ENCODE data around the gene TEX19. TPM values are rescaled to one million over a fixed set of nuclear protein-coding genes. Genes with fewer than 3 reads are reported as not detected.

Gene TEX19, protein sequence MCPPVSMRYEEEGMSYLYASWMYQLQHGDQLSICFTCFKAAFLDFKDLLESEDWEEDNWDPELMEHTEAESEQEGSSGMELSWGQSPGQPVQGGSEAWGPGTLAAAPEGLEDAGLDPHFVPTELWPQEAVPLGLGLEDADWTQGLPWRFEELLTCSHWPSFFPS
- polyA plus RNA-seq (2013, experiment 1 of 2), result 0.51 TPM
- 0.32 TPM for polyA plus RNA-seq (2013, experiment 2 of 2)

- no CpG with 5 or more reads among the region's 21 CpGs for WGBS (ENCODE audit: extremely low coverage, insufficient coverage, low lambda C conversion rate)
- Histone ChIP-seq H4K8ac (ENCODE audit: low read depth, low read length) (no peak within 1 kb of the TSS), H3K4ac (ENCODE audit: low read depth, low read length) (no peak within 1 kb of the TSS), H3K56ac (ENCODE audit: low read length) (peak within 1 kb of the TSS; percentile 46), H3K79me2 (ENCODE audit: control insufficient read depth, insufficient read depth, low read length) (no peaks in the 10 kb centered on the region), H3K4me3 (ENCODE audit: low read length) (no peak within 1 kb of the TSS), H2BK15ac (replicated peaks; ENCODE audit: low read depth) (no peak within 1 kb of the TSS), H2BK5ac (ENCODE audit: low read length) (no peak within 1 kb of the TSS), H3K9ac (ENCODE audit: low read length) (no peak within 1 kb of the TSS), H3K4me2 (ENCODE audit: low read length) (no peak within 1 kb of the TSS), H3K27me3 (ENCODE audit: insufficient read depth, low read length, poor library complexity) (no peaks in the 10 kb centered on the region), H3K4me1 (ENCODE audit: control insufficient read depth, low read depth, low read length) (no peaks in the 10 kb centered on the region), H3K36me3 (ENCODE audit: control insufficient read depth, insufficient read depth, low read length) (no peaks in the 10 kb centered on the region), H3K27ac (ENCODE audit: low read depth, low read length) (peak within 1 kb of the TSS; percentile 55), H2BK120ac (ENCODE audit: low read depth, low read length) (no peak within 1 kb of the TSS), H3K23ac (ENCODE audit: low read length) (no peak within 1 kb of the TSS), H3K79me1 (ENCODE audit: low read length) (no peaks in the 10 kb centered on the region), H3K18ac (ENCODE audit: low read length) (no peak within 1 kb of the TSS), H4K5ac (ENCODE audit: low read length) (no peak within 1 kb of the TSS), H2AK5ac (ENCODE audit: low read length) (no peak within 1 kb of the TSS)
- DNase-seq, result peak; percentile 98
Observed at GRCh38 chr17:82358465-82359350, at the start of gene TEX19. TEX19 (plus strand) TSS chr17:82359247; CDS start chr17:82362151, 2,904 bp downstream.

GRCh38 chr17:82309656-82310570 is 49.1 kb upstream of the TEX19 start:
- WGBS (ENCODE audit: extremely low coverage, insufficient coverage, low lambda C conversion rate), result no CpG with 5 or more reads among the region's 27 CpGs

GRCh38 chr17:82310877-82311276 is 48.2 kb upstream of the TEX19 start:
- H4K5ac ChIP-seq (ENCODE audit: low read length), result no peak overlapping the region
- no peak overlapping the region for H3K27ac ChIP-seq (ENCODE audit: low read depth, low read length)
- no peak overlapping the region for H4K8ac ChIP-seq (ENCODE audit: low read depth, low read length)
- H2BK120ac ChIP-seq (ENCODE audit: low read depth, low read length), result no peak overlapping the region
- H3K18ac ChIP-seq (ENCODE audit: low read length), result no peak overlapping the region
- no peaks in the 10 kb centered on the region for H3K4me1 ChIP-seq (ENCODE audit: control insufficient read depth, low read depth, low read length)
- H2BK5ac ChIP-seq (ENCODE audit: low read length), result no peak overlapping the region
- DNase-seq, result no peak
- H2BK15ac ChIP-seq (replicated peaks; ENCODE audit: low read depth), result no peak overlapping the region
- WGBS (ENCODE audit: extremely low coverage, insufficient coverage, low lambda C conversion rate), result no CpG with 5 or more reads among the region's 21 CpGs
- no peak overlapping the region for H2AK5ac ChIP-seq (ENCODE audit: low read length)
- H3K4me2 ChIP-seq (ENCODE audit: low read length), result no peak overlapping the region
- H3K4me3 ChIP-seq (ENCODE audit: low read length), result no peak overlapping the region
- H3K27me3 ChIP-seq (ENCODE audit: insufficient read depth, low read length, poor library complexity), result no peaks in the 10 kb centered on the region
- no peak overlapping the region for H3K23ac ChIP-seq (ENCODE audit: low read length)
- no peaks in the 10 kb centered on the region for H3K79me1 ChIP-seq (ENCODE audit: low read length)
- no peaks in the 10 kb centered on the region for H3K36me3 ChIP-seq (ENCODE audit: control insufficient read depth, insufficient read depth, low read length)
- no peaks in the 10 kb centered on the region for H3K79me2 ChIP-seq (ENCODE audit: control insufficient read depth, insufficient read depth, low read length)
- no peak overlapping the region for H3K4ac ChIP-seq (ENCODE audit: low read depth, low read length)
- no peak overlapping the region for H3K56ac ChIP-seq (ENCODE audit: low read length)
- H3K9ac ChIP-seq (ENCODE audit: low read length), result no peak overlapping the region

More at GRCh38 chr17:82309656-82310570, 49.1 kb upstream of the TEX19 start:
- Histone ChIP-seq H3K27ac (ENCODE audit: low read depth, low read length) (no peak overlapping the region), H3K56ac (ENCODE audit: low read length) (no peak overlapping the region), H2BK15ac (replicated peaks; ENCODE audit: low read depth) (no peak overlapping the region), H2BK5ac (ENCODE audit: low read length) (no peak overlapping the region), H3K9ac (ENCODE audit: low read length) (no peak overlapping the region), H3K18ac (ENCODE audit: low read length) (no peak overlapping the region), H3K27me3 (ENCODE audit: insufficient read depth, low read length, poor library complexity) (no peaks in the 10 kb centered on the region), H3K4ac (ENCODE audit: low read depth, low read length) (no peak overlapping the region), H2AK5ac (ENCODE audit: low read length) (no peak overlapping the region), H4K8ac (ENCODE audit: low read depth, low read length) (no peak overlapping the region), H2BK120ac (ENCODE audit: low read depth, low read length) (no peak overlapping the region), H3K23ac (ENCODE audit: low read length) (no peak overlapping the region), H3K79me1 (ENCODE audit: low read length) (no peaks in the 10 kb centered on the region), H3K4me3 (ENCODE audit: low read length) (no peak overlapping the region), H3K36me3 (ENCODE audit: control insufficient read depth, insufficient read depth, low read length) (no peaks in the 10 kb centered on the region), H4K5ac (ENCODE audit: low read length) (no peak overlapping the region), H3K79me2 (ENCODE audit: control insufficient read depth, insufficient read depth, low read length) (no peaks in the 10 kb centered on the region), H3K4me2 (ENCODE audit: low read length) (no peak overlapping the region), H3K4me1 (ENCODE audit: control insufficient read depth, low read depth, low read length) (no peaks in the 10 kb centered on the region)
- no peak for DNase-seq

- Histone ChIP-seq H3K18ac (ENCODE audit: low read length) (no peak overlapping the region), H3K4me1 (ENCODE audit: control insufficient read depth, low read depth, low read length) (no peaks in the 10 kb centered on the region), H3K27ac (ENCODE audit: low read depth, low read length) (no peak overlapping the region), H3K79me1 (ENCODE audit: low read length) (no peaks in the 10 kb centered on the region), H4K8ac (ENCODE audit: low read depth, low read length) (no peak overlapping the region), H3K4me3 (ENCODE audit: low read length) (no peak overlapping the region), H3K4ac (ENCODE audit: low read depth, low read length) (no peak overlapping the region), H3K9ac (ENCODE audit: low read length) (no peak overlapping the region), H2BK120ac (ENCODE audit: low read depth, low read length) (no peak overlapping the region), H3K4me2 (ENCODE audit: low read length) (no peak overlapping the region), H2BK5ac (ENCODE audit: low read length) (no peak overlapping the region), H2BK15ac (replicated peaks; ENCODE audit: low read depth) (no peak overlapping the region), H3K56ac (ENCODE audit: low read length) (no peak overlapping the region), H3K27me3 (ENCODE audit: insufficient read depth, low read length, poor library complexity) (no peaks in the 10 kb centered on the region), H4K5ac (ENCODE audit: low read length) (no peak overlapping the region), H3K79me2 (ENCODE audit: control insufficient read depth, insufficient read depth, low read length) (no peaks in the 10 kb centered on the region), H2AK5ac (ENCODE audit: low read length) (no peak overlapping the region), H3K36me3 (ENCODE audit: control insufficient read depth, insufficient read depth, low read length) (no peaks in the 10 kb centered on the region), H3K23ac (ENCODE audit: low read length) (no peak overlapping the region)
- no CpG with 5 or more reads among the region's 13 CpGs for WGBS (ENCODE audit: extremely low coverage, insufficient coverage, low lambda C conversion rate)
- no peak for DNase-seq
Observed at GRCh38 chr17:82311971-82312370, 47.1 kb upstream of the TEX19 start.

DNA sequence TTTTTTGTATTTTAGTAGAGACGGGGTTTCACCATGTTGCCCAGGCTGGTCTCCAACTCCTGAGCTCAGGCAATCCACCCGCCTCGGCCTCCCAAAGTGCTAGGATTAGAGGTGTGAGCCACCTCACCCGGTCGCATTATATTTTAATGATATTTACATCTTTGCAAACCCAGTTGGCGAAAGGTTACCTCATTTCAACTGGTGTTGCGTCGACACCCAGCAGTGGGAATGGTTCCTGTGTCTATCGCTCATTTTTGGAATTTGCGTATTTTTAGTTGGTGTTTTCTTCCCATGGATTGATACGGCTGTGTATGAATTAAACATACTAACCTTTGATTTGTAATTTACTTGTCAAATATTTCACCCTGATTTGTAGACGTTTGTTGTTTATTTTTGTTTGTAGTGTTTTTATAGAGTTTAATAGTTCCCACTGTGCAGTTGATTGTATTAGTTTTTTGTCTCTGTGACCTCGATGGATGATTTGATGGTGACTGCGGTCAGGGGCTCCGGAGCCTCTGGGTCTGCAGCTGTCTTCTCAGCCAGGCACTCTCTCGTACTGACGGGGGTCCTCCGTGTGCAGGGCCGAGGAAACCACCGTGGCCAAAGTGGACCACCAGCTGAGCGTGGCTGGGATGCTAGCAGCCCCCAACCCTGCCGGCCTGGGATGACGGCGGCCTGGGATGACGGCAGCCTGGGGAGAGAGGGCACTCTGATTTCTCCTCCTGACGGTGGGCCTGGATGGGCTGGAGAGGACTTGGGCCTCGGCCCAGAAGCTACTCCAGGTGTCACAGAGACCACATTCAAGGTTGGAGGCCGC is 45.6 kb upstream of the TEX19 start:
- Histone ChIP-seq H3K27ac (ENCODE audit: low read depth, low read length) (no peak overlapping the region), H4K5ac (ENCODE audit: low read length) (no peak overlapping the region), H4K8ac (ENCODE audit: low read depth, low read length) (no peak overlapping the region), H3K18ac (ENCODE audit: low read length) (no peak overlapping the region), H2BK5ac (ENCODE audit: low read length) (no peak overlapping the region), H3K36me3 (ENCODE audit: control insufficient read depth, insufficient read depth, low read length) (no peaks in the 10 kb centered on the region), H3K4me2 (ENCODE audit: low read length) (no peak overlapping the region), H3K56ac (ENCODE audit: low read length) (no peak overlapping the region), H2AK5ac (ENCODE audit: low read length) (no peak overlapping the region), H3K23ac (ENCODE audit: low read length) (no peak overlapping the region), H3K79me2 (ENCODE audit: control insufficient read depth, insufficient read depth, low read length) (no peaks in the 10 kb centered on the region), H3K4ac (ENCODE audit: low read depth, low read length) (no peak overlapping the region), H3K4me1 (ENCODE audit: control insufficient read depth, low read depth, low read length) (no peaks in the 10 kb centered on the region), H2BK15ac (replicated peaks; ENCODE audit: low read depth) (no peak overlapping the region), H2BK120ac (ENCODE audit: low read depth, low read length) (no peak overlapping the region), H3K27me3 (ENCODE audit: insufficient read depth, low read length, poor library complexity) (no peaks in the 10 kb centered on the region), H3K4me3 (ENCODE audit: low read length) (no peak overlapping the region), H3K79me1 (ENCODE audit: low read length) (no peaks in the 10 kb centered on the region), H3K9ac (ENCODE audit: low read length) (no peak overlapping the region)
- no peak for DNase-seq
- WGBS (ENCODE audit: extremely low coverage, insufficient coverage, low lambda C conversion rate), result no CpG with 5 or more reads among the region's 28 CpGs

Data from mesendoderm (in vitro differentiated cells).